ENCODE results near the gene HMGN1. TPM values are rescaled to one million over a fixed set of nuclear protein-coding genes. Genes with fewer than 3 reads are reported as not detected.

The HMGN1 gene
- total RNA-seq, 1 donor = 154 TPM

DNA sequence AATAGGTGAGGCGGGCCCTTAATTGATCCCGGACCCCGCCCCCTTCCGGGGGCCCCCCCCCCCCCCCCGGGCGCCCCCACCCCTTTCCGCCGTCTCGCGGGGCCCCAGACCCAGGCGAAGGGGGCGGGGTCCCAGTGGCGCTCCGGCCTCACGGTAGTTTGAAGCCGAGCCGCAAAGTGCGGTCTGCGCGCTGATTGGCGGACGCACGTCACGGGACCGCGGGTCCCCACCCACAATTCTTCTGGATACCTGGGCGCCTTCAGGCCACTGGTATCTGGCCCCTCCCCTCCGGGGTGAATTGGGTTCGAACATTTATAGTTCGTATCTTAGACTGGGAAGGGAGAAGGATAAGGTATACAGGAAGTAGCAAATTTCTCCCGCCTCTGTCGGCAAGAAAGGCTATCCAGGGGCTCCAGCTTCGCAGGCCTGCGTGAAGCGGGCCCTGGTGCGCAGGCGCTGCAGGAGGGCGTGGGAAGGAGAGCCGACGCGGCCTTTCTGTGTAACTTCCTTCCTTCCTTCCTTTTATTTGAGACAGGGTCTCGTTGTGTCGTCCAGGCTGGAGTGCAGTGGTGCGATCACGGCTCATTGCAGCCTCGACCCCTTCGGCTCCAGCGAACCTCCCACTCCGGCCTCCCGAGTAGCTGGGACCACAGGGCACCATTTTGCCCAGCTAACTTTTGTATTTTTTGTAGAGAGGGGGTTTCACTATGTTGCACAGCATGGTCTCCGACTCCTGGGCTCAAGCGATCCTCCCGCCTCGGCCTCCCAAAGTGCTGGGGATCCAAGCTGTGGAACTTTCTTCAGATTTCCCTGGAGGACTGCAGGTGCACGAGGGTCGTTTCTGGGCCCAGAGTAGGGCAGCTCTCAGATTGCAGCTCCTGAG, 564 bp upstream of the HMGN1 start:
- Histone ChIP-seq H3K27me3 (ENCODE audit: insufficient read depth, low read length) (no peaks in the 10 kb centered on the region), H2AFZ (ENCODE audit: low read length) (peak overlapping the region; percentile 92), H3K9me3 (ENCODE audit: low read depth, low read length) (no peaks in the 10 kb centered on the region), H3K4me1 (ENCODE audit: insufficient read depth, low read length) (peaks cover 11% of the 10 kb centered on the region), H3K79me2 (ENCODE audit: insufficient read depth, low read length) (peaks cover 37% of the 10 kb centered on the region), H4K20me1 (ENCODE audit: insufficient read depth, low read length) (peaks cover 32% of the 10 kb centered on the region), H3K36me3 (ENCODE audit: insufficient read depth, low read length) (peaks cover 18% of the 10 kb centered on the region), H3K4me2 (ENCODE audit: insufficient read depth, low read length) (peak overlapping the region; percentile 96), H3K4me3 (ENCODE audit: insufficient read depth, low read length) (peak overlapping the region; percentile 85), H3K27ac (ENCODE audit: low read depth, low read length) (peak overlapping the region; percentile 63)
- no peak for TF ChIP-seq CTCF (IDR thresholded peaks at IDR 0.05; ENCODE audit: extremely low read depth, low read depth, low read length)
- DNase-seq (ENCODE audit: insufficient read length, low spot score, missing footprints) = peak; percentile 99

- Histone ChIP-seq H3K4me3 (ENCODE audit: insufficient read depth, low read length) (peak overlapping the region; percentile 95), H3K9me3 (ENCODE audit: low read depth, low read length) (no peaks in the 10 kb centered on the region), H3K79me2 (ENCODE audit: insufficient read depth, low read length) (peaks cover 37% of the 10 kb centered on the region), H3K4me1 (ENCODE audit: insufficient read depth, low read length) (peaks cover 11% of the 10 kb centered on the region), H2AFZ (ENCODE audit: low read length) (peak overlapping the region; percentile 82), H4K20me1 (ENCODE audit: insufficient read depth, low read length) (peaks cover 34% of the 10 kb centered on the region), H3K27ac (ENCODE audit: low read depth, low read length) (peak overlapping the region; percentile 76), H3K4me2 (ENCODE audit: insufficient read depth, low read length) (peak overlapping the region; percentile 91), H3K27me3 (ENCODE audit: insufficient read depth, low read length) (no peaks in the 10 kb centered on the region), H3K36me3 (ENCODE audit: insufficient read depth, low read length) (peaks cover 32% of the 10 kb centered on the region)
- TF ChIP-seq CTCF (IDR thresholded peaks at IDR 0.05; ENCODE audit: extremely low read depth, low read depth, low read length) = no peak
- no peak for DNase-seq (ENCODE audit: insufficient read length, low spot score, missing footprints)
Measured at GRCh38 chr21:39348040-39348354, 891 bp downstream of the HMGN1 start.

- Histone ChIP-seq H3K79me2 (ENCODE audit: insufficient read depth, low read length) (peaks cover 37% of the 10 kb centered on the region), H3K27ac (ENCODE audit: low read depth, low read length) (peak overlapping the region; percentile 76), H3K9me3 (ENCODE audit: low read depth, low read length) (no peaks in the 10 kb centered on the region), H3K36me3 (ENCODE audit: insufficient read depth, low read length) (peaks cover 33% of the 10 kb centered on the region), H3K27me3 (ENCODE audit: insufficient read depth, low read length) (no peaks in the 10 kb centered on the region), H3K4me2 (ENCODE audit: insufficient read depth, low read length) (peak overlapping the region; percentile 91), H3K4me1 (ENCODE audit: insufficient read depth, low read length) (peaks cover 11% of the 10 kb centered on the region), H3K4me3 (ENCODE audit: insufficient read depth, low read length) (peak overlapping the region; percentile 95), H4K20me1 (ENCODE audit: insufficient read depth, low read length) (peaks cover 34% of the 10 kb centered on the region), H2AFZ (ENCODE audit: low read length) (no peak overlapping the region)
- DNase-seq (ENCODE audit: insufficient read length, low spot score, missing footprints) = peak; percentile 75
- no peak for TF ChIP-seq CTCF (IDR thresholded peaks at IDR 0.05; ENCODE audit: extremely low read depth, low read depth, low read length)
Measured at GRCh38 chr21:39347537-39347936, 1.4 kb downstream of the HMGN1 start.

DNA sequence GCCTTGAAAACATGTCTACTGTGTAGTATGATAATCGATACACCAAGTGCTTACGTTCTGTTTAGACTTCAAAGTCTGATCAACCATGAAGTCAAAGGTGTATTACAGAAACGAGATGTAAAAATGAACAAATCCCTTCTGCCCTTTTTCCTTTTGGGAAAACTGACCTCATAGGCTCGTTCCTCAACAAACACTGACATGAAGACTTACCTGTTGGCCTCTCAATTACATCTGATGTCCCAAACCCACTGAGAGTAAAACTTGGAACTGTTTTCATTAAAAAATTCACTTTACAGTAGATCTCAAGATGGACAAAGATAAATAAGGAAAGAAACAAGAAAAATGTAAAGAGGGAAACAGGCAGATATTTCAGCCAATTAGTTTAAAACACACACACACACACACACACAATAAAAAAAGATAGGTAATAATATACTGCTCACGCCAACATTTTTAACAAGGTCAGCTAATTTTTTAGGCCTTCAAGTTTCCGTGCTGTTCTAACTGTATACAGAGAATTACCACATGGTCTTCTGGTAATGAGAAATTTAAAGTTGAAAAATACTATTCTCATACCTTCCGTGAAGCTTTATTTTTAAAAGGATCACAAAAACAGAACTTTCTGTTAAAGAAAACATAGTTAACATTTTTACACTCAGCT, 2.1 kb downstream of the HMGN1 start:
- H3K27me3 ChIP-seq (ENCODE audit: insufficient read depth, low read length) = no peaks in the 10 kb centered on the region
- peaks cover 11% of the 10 kb centered on the region for H3K4me1 ChIP-seq (ENCODE audit: insufficient read depth, low read length)
- H4K20me1 ChIP-seq (ENCODE audit: insufficient read depth, low read length) = peaks cover 34% of the 10 kb centered on the region
- no peak for TF ChIP-seq CTCF (IDR thresholded peaks at IDR 0.05; ENCODE audit: extremely low read depth, low read depth, low read length)
- peaks cover 37% of the 10 kb centered on the region for H3K36me3 ChIP-seq (ENCODE audit: insufficient read depth, low read length)
- no peak overlapping the region for H3K27ac ChIP-seq (ENCODE audit: low read depth, low read length)
- H2AFZ ChIP-seq (ENCODE audit: low read length) = no peak overlapping the region
- H3K4me3 ChIP-seq (ENCODE audit: insufficient read depth, low read length) = peak overlapping the region; percentile 22
- H3K79me2 ChIP-seq (ENCODE audit: insufficient read depth, low read length) = peaks cover 37% of the 10 kb centered on the region
- H3K9me3 ChIP-seq (ENCODE audit: low read depth, low read length) = no peaks in the 10 kb centered on the region
- no peak for DNase-seq (ENCODE audit: insufficient read length, low spot score, missing footprints)
- H3K4me2 ChIP-seq (ENCODE audit: insufficient read depth, low read length) = peak overlapping the region; percentile 91

All from osteoblast (primary cell).